Stimulated activated naive CD8-positive, alpha-beta T cell treated with anti-CD3 and anti-CD28 coated beads, Interleukin-15, Interleukin-2, amounts not matched to agents 100 ng/mL and 50 ng/mL, for 24 hours (primary cell): ENCODE measurements around the gene N4BP2.
"Not testable (repeated sequence)": the region's sequence is repeated elsewhere in the genome, so short reads cannot be mapped to it uniquely, and the experiment has no call there.

Source experiments
- H3K27ac Mint-ChIP-seq: one replicate; pipeline ENCODE4 v1.8.0; 2021; ENCODE audit warnings: mild to moderate bottlenecking, mixed read lengths
- H3K27me3 Mint-ChIP-seq: one replicate; pipeline ENCODE4 v1.8.0; 2021; ENCODE audit warnings: mixed read lengths
- H3K36me3 Mint-ChIP-seq: one replicate; pipeline ENCODE4 v1.8.0; 2021; ENCODE audit warnings: low read depth, mixed read lengths
- H3K4me1 Mint-ChIP-seq: one replicate; pipeline ENCODE4 v1.8.0; 2021; ENCODE audit warnings: low read depth, mixed read lengths
- H3K4me3 Mint-ChIP-seq: one replicate; pipeline ENCODE4 v1.8.0; 2021; ENCODE audit warnings: mild to moderate bottlenecking, mixed read lengths
- H3K9me3 Mint-ChIP-seq: one replicate; pipeline ENCODE4 v1.8.0; 2021; ENCODE audit warnings: mixed read lengths

The N4BP2 gene

DNA sequence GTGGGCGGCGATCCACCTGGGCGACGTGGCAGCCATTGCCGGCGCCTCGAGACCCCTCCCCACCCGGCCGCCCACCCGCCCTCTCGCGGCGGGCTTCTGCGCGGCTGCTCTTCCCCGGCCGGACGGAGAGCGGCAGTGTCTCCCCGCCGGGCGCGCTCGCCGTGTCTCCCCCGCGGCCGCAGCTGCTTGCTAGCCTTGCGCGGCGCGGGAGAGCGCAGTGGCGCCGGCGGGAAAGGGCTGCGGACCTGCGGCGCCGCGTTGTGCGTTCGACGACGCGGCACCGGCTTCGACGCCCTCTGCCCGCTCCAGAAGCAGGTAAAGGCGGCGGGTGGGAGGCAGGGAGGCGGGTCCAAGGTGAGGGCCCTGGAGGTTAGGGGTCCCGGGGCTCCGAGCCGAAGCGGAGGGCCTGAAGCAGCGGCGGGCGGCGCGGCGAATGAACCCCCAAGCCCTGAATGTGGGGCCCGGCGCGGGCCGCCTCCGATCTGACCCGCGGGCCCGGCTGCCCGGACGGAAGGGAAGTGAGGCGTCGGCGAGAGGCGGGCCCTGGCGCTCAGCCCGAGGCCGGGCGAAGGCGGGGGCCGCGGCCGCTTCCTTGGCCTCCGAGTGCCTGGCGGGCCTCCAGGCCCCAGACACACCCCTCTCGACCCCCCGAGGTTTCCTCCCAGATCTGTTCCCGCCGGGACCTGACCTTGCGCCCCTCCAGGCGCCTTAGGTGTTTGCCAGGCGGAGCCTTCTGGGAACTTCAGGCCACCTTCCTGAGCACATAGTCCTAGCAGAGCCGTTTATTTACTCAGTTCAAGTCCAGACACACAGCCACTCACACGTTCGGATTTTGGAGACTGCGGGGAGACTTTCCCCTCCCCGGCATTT, at the start of gene N4BP2:
N4BP2 (plus strand) TSS at position 135 of the 870 bp plus-strand sequence. CDS start 40,491 bp downstream, outside the sequence.
- H3K27me3 Mint-ChIP-seq: no peaks in the 10 kb centered on the region
- H3K9me3 Mint-ChIP-seq: no peaks in the 10 kb centered on the region
- peak within 1 kb of the TSS; percentile 98 for H3K27ac Mint-ChIP-seq
- H3K4me3 Mint-ChIP-seq: peak within 1 kb of the TSS; percentile 94
- H3K36me3 Mint-ChIP-seq: peaks cover 13% of the 10 kb centered on the region
- peaks cover 36% of the 10 kb centered on the region for H3K4me1 Mint-ChIP-seq

DNA sequence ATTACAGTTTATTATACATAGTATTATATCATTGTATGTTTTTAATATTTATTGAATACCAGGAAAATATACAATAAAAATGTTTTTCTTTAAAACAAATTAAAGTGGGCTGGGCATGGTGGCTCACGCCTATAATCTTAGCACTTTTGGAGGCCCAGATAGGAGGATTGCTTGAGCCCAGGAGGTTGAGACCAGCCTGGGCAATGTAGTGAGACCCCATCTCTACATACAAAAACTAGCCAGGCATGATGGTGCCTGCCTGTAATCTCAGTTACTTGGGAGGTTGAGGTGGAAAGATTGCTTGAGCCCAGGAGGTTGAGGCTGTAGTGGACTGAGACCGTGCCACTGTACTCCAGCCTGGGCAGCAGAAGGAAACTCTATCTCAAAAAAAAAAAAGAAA, 40.6 kb upstream of the N4BP2 start:
- Mint-ChIP-seq H3K36me3 (no peaks in the 10 kb centered on the region), H3K4me3 (no peak overlapping the region), H3K27ac (no peak overlapping the region), H3K9me3 (no peaks in the 10 kb centered on the region), H3K27me3 (peaks cover 3% of the 10 kb centered on the region), H3K4me1 (no peaks in the 10 kb centered on the region)

DNA sequence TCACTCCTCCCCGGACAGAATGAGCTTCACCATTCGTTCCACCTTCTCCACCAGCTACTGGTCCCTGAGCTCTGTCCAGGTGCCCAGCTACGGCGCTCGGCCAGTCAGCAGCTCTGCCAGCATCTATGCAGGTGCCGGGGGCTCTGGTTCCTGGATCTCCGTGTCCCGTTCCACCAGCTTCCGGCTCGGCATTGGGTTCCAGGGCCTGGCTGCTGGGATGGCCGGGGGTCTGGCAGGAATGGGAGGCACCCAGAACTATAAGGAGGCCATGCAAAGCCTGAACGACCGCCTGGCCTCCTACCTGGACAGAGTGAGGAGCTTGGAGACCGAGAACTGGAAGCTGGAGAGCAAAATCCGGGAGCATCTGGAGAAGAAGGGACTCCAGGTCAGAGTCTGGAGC, 36.4 kb upstream of the N4BP2 start:
- Mint-ChIP-seq H3K4me3 (no peak overlapping the region), H3K27me3 (peaks cover 3% of the 10 kb centered on the region), H3K36me3 (no peaks in the 10 kb centered on the region), H3K4me1 (no peaks in the 10 kb centered on the region), H3K9me3 (no peaks in the 10 kb centered on the region), H3K27ac (no peak overlapping the region)

DNA sequence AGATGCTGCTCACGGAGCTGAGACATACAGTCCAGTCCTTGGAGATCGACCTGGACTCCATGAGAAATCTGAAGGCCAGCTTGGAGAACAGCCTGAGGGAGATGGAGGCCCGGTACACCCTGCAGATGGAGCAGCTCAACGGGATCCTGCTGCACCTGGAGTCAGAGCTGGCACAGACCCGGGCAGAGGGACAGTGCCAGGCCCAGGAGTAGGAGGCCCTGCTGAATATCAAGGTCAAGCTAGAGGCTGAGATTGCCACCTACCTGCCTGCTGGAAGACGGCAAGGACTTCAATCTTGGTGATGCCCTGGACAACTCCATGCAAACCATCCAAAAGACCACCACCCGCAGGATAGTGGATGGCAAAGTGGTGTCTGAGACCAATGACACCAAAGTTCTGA, 35.5 kb upstream of the N4BP2 start:
- H3K36me3 Mint-ChIP-seq, H3K9me3 Mint-ChIP-seq, H3K27me3 Mint-ChIP-seq, H3K27ac Mint-ChIP-seq, H3K4me1 Mint-ChIP-seq, H3K4me3 Mint-ChIP-seq: not testable (repeated sequence)

DNA sequence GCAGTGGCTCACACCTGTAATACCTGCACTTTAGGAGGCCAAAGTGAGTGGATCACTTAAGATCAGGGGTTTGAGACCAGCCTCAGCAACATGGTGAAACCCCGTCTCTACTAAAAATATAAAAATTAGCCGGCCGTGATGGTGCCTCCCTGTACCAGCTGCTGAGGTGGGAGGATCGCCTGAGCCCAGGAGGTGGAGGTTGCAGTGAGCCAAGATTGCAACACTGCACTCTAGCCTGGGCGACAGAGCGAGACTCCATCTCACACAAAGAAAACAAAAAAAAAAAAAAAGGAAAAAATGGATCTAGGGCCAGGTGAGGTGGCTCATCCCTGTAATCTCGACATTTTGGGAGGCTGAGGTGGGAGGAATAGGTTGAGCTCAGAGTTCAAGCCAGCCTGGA, 32.6 kb upstream of the N4BP2 start:
- H3K9me3 Mint-ChIP-seq, H3K4me3 Mint-ChIP-seq, H3K36me3 Mint-ChIP-seq, H3K27me3 Mint-ChIP-seq, H3K4me1 Mint-ChIP-seq, H3K27ac Mint-ChIP-seq: not testable (repeated sequence)

DNA sequence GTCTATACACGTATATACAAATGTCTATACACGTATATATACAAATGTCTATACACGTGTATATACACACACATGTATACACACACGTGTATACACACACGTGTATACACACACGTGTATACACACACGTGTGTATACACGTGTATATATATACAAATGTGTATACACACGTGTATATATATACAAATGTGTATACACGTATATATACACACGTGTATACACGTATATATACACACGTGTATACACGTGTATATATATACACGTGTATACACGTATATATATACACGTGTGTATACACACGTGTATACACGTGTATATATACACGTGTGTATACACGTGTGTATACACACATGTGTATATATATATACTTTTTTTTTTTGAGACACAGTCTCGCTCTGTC, 23.9 kb upstream of the N4BP2 start:
- H3K4me3 Mint-ChIP-seq: no peak overlapping the region
- H3K4me1 Mint-ChIP-seq: no peaks in the 10 kb centered on the region
- H3K36me3 Mint-ChIP-seq: no peaks in the 10 kb centered on the region
- H3K9me3 Mint-ChIP-seq: no peaks in the 10 kb centered on the region
- H3K27ac Mint-ChIP-seq: no peak overlapping the region
- no peaks in the 10 kb centered on the region for H3K27me3 Mint-ChIP-seq

DNA sequence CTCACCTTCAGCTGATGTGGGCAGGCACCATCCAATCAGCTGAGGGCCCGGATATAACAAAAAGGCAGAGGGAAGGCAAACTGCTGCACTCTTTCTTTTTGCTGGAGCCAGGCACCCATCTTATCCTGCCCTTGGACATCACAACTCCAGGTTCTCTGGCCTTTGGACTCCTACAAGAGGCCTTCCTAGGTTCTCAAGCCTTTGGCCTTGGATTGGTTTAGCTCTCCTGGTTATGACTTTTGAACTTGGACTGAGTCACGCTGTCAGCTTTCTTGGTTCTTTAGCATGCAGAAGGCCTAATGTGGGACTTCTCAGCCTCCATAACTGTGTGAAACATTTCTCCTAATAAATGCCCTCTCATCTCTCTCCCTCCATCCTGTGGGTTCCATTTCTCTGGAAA, 23.0 kb upstream of the N4BP2 start:
- H3K36me3 Mint-ChIP-seq: no peaks in the 10 kb centered on the region
- H3K27ac Mint-ChIP-seq: no peak overlapping the region
- no peak overlapping the region for H3K4me3 Mint-ChIP-seq
- H3K27me3 Mint-ChIP-seq: no peaks in the 10 kb centered on the region
- no peaks in the 10 kb centered on the region for H3K9me3 Mint-ChIP-seq
- H3K4me1 Mint-ChIP-seq: no peaks in the 10 kb centered on the region

DNA sequence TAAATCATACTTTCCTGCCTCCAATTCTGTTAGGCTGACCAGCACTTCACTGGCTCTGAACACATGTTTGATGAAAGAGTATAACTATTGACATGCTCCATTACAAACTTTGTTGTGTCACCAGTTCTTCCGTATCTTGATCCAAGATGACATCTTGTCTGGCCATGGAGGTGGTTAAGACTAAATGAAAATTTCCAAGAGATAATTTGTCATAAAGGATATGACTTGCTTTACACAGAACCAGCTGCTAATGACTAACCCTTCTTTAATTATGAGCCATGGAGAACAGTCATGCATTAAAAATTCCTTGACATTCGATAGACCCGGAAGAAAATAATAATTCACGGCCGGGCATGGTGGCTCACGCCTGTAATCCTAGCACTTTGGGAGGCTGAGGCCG, 17.7 kb upstream of the N4BP2 start:
- no peak overlapping the region for H3K27ac Mint-ChIP-seq
- no peaks in the 10 kb centered on the region for H3K36me3 Mint-ChIP-seq
- no peaks in the 10 kb centered on the region for H3K4me1 Mint-ChIP-seq
- H3K27me3 Mint-ChIP-seq: no peaks in the 10 kb centered on the region
- H3K9me3 Mint-ChIP-seq: no peaks in the 10 kb centered on the region
- H3K4me3 Mint-ChIP-seq: no peak overlapping the region

DNA sequence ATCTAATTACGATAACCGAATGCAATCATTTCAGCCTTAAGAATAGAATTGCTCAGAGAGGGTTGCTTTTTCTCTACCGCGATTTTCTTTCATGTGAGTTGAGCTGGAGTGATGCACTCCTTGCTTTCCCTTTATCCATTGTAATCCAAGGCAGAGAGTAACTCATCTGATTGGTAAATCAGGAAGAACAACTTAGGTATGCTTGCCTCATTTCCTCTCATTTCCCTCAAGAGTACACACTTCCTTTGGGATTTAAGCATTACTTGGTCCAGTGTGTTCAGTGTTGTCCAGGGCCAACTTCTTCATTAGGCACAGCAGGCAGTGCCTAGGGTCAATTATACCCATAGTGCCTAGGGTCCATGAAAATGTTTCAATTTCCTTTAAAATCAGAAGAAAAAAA, 15.7 kb upstream of the N4BP2 start:
- Mint-ChIP-seq H3K27me3 (no peaks in the 10 kb centered on the region), H3K4me3 (no peak overlapping the region), H3K36me3 (no peaks in the 10 kb centered on the region)

DNA sequence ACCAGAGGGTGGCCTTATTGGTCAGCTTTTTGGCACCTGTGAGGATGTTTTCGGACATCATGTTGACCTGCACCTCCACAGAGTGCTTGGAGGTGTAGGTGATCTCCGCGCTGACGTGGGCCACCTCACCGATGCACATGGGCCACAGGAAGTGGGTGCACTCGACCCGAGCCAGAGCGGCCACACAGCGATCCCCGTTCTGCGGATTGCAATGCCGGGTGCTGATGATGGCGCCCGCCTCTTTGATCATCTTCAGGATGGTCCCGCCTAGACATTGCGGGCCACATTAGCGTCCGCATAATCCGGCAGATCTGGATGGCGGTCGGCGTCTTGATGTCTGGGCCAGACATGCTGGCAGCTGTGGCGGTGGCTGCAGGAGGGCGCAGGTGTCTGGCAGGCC, 12.9 kb upstream of the N4BP2 start:
- H3K27ac Mint-ChIP-seq: no peak overlapping the region

More for the DNA sequence above, 15.7 kb upstream of the N4BP2 start:
- H3K4me1 Mint-ChIP-seq: no peaks in the 10 kb centered on the region
- no peaks in the 10 kb centered on the region for H3K9me3 Mint-ChIP-seq
- H3K27ac Mint-ChIP-seq: no peak overlapping the region

DNA sequence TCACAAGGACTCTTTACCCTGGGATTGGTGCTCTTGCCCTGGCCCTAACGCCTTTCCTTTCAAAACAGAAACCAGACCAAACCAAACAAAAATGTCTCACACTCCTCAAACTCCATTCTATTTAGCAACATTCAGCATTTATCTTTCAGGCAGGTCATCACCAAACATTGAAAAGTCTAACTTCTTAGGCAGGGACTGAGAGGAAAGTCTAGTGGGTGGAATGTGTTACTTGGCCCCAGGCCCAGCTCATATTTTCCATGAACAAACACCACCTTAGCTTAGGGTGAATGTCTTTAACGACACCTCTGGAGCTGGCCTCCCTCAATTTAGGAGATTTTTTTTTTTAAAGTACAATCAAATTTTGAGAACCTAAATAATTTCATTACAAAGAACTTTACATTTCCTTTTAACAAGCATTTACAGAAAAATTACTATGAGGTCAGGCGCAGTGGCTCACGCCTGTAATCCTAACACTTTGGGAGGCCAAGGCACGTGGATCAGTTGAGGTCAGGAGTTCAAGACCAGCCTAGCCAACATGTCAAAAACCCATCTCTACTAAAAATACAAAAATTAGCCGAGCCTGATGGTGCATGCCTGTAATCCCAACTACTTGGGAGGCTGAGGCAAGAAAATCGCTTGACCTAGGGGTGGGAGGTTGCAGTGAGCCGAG, 10.2 kb upstream of the N4BP2 start:
- peaks cover 12% of the 10 kb centered on the region for H3K4me1 Mint-ChIP-seq
- H3K27me3 Mint-ChIP-seq: no peaks in the 10 kb centered on the region
- no peaks in the 10 kb centered on the region for H3K36me3 Mint-ChIP-seq
- peak overlapping the region; percentile 95 for H3K27ac Mint-ChIP-seq
- H3K4me3 Mint-ChIP-seq: peak overlapping the region; percentile 61
- H3K9me3 Mint-ChIP-seq: no peaks in the 10 kb centered on the region

More for the DNA sequence above, 12.9 kb upstream of the N4BP2 start:
- Mint-ChIP-seq H3K4me3 (no peak overlapping the region), H3K9me3 (no peaks in the 10 kb centered on the region), H3K27me3 (no peaks in the 10 kb centered on the region), H3K4me1 (peaks cover 12% of the 10 kb centered on the region), H3K36me3 (no peaks in the 10 kb centered on the region)

DNA sequence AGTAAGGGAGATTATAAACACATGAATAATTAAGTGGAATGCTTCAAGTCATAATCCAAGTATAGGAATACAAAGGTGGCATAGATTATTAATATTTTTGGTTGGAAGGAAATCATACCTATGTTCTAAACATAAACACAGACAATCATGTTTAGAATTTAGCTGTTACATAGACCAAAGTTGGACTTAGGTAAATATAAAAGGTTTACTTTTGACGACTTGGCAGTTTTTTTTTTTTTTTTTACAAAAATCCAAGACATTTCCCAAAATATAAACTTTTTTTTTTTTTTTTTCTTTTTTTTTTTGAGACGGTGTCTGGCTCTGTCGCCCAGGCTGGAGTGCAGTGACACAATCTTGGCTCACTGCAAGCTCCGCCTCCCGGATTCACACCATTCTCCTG, 3.5 kb upstream of the N4BP2 start:
- Mint-ChIP-seq H3K9me3 (no peaks in the 10 kb centered on the region), H3K4me1 (peaks cover 17% of the 10 kb centered on the region), H3K36me3 (peaks cover 5% of the 10 kb centered on the region), H3K27me3 (no peaks in the 10 kb centered on the region), H3K4me3 (no peak overlapping the region), H3K27ac (no peak overlapping the region)

DNA sequence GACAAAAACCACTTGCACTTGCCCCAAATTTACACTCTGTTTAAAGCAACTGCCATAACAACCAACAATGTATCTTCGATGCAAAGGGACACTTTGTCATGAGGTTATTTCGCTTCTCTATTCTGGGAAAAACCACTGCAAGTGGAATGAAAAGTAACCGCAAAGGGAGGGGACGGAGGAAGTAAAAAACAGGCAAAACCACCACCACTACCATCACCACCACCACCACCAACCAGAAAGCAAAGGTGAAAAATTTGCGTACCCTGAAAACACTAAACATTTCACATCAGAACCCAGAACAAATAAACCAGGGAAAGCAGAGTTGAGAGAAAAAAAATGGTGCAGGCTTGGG, 1.2 kb upstream of the N4BP2 start:
- Mint-ChIP-seq H3K36me3 (peaks cover 13% of the 10 kb centered on the region), H3K27ac (peak overlapping the region; percentile 98), H3K27me3 (no peaks in the 10 kb centered on the region), H3K4me3 (peak overlapping the region; percentile 94), H3K4me1 (peaks cover 36% of the 10 kb centered on the region), H3K9me3 (no peaks in the 10 kb centered on the region)

DNA sequence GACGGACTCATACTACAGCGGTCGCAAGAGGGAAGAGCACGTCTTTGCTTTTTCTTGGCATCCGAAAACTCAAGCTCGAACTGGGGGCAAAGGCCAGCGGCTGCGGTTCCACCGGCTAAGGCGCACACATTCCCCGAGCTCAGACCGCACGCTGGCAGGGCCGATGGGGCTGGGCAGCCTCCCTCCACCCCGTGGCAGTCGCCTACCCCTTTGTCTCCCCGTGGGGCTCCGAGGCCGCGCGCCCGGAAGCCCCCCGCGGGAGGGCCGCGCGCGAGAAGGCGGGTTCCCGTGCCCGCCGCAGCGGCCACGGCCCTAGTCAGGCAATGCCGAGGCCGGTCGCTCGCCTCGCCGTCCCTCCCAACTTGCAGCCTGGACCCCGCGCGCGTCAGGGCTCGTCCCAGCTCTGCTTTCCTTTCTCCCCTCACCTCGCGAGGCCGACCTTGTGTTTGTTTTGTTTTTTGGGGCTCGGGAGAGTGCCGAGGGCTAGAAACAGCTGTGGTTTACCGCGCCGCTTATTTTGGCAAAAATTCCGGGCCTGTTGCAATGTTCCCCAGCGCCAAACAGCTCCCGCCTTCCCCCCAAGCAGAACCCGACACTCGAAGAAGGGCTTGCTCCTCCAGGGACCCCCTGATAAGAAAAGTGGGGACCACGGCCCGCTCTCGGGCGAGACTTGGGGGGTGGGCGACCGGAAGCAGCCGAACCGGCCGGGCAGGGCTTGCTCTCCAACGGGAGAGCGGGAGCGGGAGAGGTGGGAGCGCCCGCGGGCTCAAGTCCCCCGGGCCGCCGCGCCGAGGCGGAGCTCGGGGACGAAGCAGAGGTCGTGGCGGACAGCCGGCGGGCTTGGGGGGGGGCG, 561 bp upstream of the N4BP2 start:
- Mint-ChIP-seq H3K4me3 (peak overlapping the region; percentile 94), H3K36me3 (peaks cover 13% of the 10 kb centered on the region), H3K9me3 (no peaks in the 10 kb centered on the region), H3K4me1 (peaks cover 36% of the 10 kb centered on the region), H3K27ac (peak overlapping the region; percentile 98), H3K27me3 (no peaks in the 10 kb centered on the region)

DNA sequence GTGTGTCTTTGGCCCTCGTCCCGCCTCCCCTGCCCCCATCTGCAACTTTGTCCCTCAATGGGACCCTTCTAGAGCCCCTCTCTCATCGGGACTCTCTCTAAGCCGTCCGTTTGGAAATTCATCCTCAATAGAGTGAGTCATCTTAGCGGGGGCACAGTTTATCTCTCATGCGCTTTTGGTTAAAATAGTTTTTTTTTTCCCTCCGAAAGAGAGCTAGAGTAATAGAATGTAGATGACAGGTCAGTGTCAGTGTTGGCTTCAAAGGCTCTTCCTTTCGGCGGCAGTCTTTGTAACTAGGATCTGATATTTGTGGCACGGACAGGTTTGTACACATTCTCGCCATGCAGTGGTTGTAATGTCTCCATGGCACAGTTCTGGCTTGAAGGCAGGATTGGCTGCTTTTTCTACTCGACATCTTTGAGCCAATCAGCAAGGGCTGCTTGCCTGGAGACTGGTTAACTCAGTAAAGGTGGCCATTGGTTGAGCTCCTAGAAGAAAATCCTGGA, 989 bp downstream of the N4BP2 start:
- Mint-ChIP-seq H3K27me3 (no peaks in the 10 kb centered on the region), H3K4me3 (peak overlapping the region; percentile 90), H3K27ac (peak overlapping the region; percentile 93), H3K36me3 (peaks cover 17% of the 10 kb centered on the region), H3K9me3 (no peaks in the 10 kb centered on the region), H3K4me1 (peaks cover 36% of the 10 kb centered on the region)
